Thyroid gland (tissue), 4 donors: ENCODE measurements around the gene COL28A1.

Experiments
- CTCF ChIP-seq, 6 experiments: fragments of 200-600 bp in 3 of 6; fragments of 450-650 bp in 3 of 6; sonication (generic) in 3 of 6; IDR thresholded peaks; one replicate each; pipeline ENCODE4 v1.5.1; 2016 to 2019; ENCODE audit warnings: antibody characterized with exemption in 6 of 6, mild to moderate bottlenecking in 2 of 6, inconsistent platforms in 1 of 6, moderate library complexity in 1 of 6
- POLR2A ChIP-seq, 2 donors: fragments of 450-650 bp; IDR thresholded peaks; one replicate each; pipeline ENCODE4 v1.6.1; 2017; ENCODE audit warnings: antibody characterized with exemption in 2 of 2, mild to moderate bottlenecking in 2 of 2, moderate library complexity in 1 of 2

GRCh38 chr7:7550663-7551062 is 15.0 kb upstream of the COL28A1 start:
- TF ChIP-seq CTCF (IDR thresholded peaks at IDR 0.05) (no peak), POLR2A (IDR thresholded peaks at IDR 0.05) (no peak)
